ENCODE data around the gene AMPD3. TPM values are rescaled to one million over a fixed set of nuclear protein-coding genes. Genes with fewer than 3 reads are reported as not detected.

Gene AMPD3
- total RNA-seq, 4 donors from 2014 or later, result 3.8 to 7.5 (median 5.1) TPM

- intact Hi-C loops (cut with DNase I), result no loop called here
- Histone ChIP-seq H3K27ac (replicated peaks in 1 of 4) (no peak overlapping the region), H3K4me3 (no peak overlapping the region), H3K9me3 (no peaks in the 10 kb centered on the region), H3K27me3 (no peaks in the 10 kb centered on the region), H3K36me3 (peaks cover 12 to 87% (median 56%) of the 10 kb centered on the region in 4 donors), H3K4me1 (peaks cover 0 to 21% (median 4%) of the 10 kb centered on the region in 4 donors)
- 71% methylated on average over 6 of the region's 6 CpGs for WGBS
- no peak for TF ChIP-seq POLR2AphosphoS5 (IDR thresholded peaks at IDR 0.05)
- TF ChIP-seq, protein P1, sequence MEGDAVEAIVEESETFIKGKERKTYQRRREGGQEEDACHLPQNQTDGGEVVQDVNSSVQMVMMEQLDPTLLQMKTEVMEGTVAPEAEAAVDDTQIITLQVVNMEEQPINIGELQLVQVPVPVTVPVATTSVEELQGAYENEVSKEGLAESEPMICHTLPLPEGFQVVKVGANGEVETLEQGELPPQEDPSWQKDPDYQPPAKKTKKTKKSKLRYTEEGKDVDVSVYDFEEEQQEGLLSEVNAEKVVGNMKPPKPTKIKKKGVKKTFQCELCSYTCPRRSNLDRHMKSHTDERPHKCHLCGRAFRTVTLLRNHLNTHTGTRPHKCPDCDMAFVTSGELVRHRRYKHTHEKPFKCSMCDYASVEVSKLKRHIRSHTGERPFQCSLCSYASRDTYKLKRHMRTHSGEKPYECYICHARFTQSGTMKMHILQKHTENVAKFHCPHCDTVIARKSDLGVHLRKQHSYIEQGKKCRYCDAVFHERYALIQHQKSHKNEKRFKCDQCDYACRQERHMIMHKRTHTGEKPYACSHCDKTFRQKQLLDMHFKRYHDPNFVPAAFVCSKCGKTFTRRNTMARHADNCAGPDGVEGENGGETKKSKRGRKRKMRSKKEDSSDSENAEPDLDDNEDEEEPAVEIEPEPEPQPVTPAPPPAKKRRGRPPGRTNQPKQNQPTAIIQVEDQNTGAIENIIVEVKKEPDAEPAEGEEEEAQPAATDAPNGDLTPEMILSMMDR (IDR thresholded peaks at IDR 0.05), result no peak
- TF ChIP-seq EP300 (IDR thresholded peaks at IDR 0.05), result no peak
- no peak for TF ChIP-seq POLR2A (IDR thresholded peaks at IDR 0.05; ENCODE audit: low read depth)
- DNase-seq (ENCODE audit: extremely low spot score), result no peak
Observed at GRCh38 chr11:10526974-10527918, 72.2 kb downstream of the AMPD3 start.

GRCh38 chr11:10528121-10528520, 73.1 kb downstream of the AMPD3 start:
- Histone ChIP-seq H3K4me3 (no peak overlapping the region), H3K9me3 (no peaks in the 10 kb centered on the region), H3K36me3 (peaks cover 18 to 88% (median 57%) of the 10 kb centered on the region in 4 donors), H3K27me3 (no peaks in the 10 kb centered on the region), H3K27ac (replicated peaks in 1 of 4) (no peak overlapping the region), H3K4me1 (peaks cover 0 to 12% (median under 1%) of the 10 kb centered on the region in 4 donors)
- intact Hi-C loops (cut with DNase I), result no loop called here
- no peak for TF ChIP-seq POLR2A (IDR thresholded peaks at IDR 0.05; ENCODE audit: low read depth)
- TF ChIP-seq, protein P1 (IDR thresholded peaks at IDR 0.05), result no peak
- no peak for TF ChIP-seq EP300 (IDR thresholded peaks at IDR 0.05)
- no peak for TF ChIP-seq POLR2AphosphoS5 (IDR thresholded peaks at IDR 0.05)
- DNase-seq (ENCODE audit: extremely low spot score), result no peak

- H3K27me3 ChIP-seq, result no peaks in the 10 kb centered on the region
- H3K27ac ChIP-seq (replicated peaks in 1 of 4), result no peak overlapping the region
- intact Hi-C loops (cut with DNase I), result no loop called here
- H3K36me3 ChIP-seq, result peaks cover 17 to 84% (median 57%) of the 10 kb centered on the region in 4 donors
- WGBS, result 91% methylated on average over 2 of the region's 2 CpGs
- no peak for DNase-seq (ENCODE audit: extremely low spot score)
- no peaks in the 10 kb centered on the region for H3K9me3 ChIP-seq
- no peak overlapping the region for H3K4me3 ChIP-seq
- no peak for TF ChIP-seq EP300 (IDR thresholded peaks at IDR 0.05)
- TF ChIP-seq, protein P1 (IDR thresholded peaks at IDR 0.05), result no peak
- no peak for TF ChIP-seq POLR2AphosphoS5 (IDR thresholded peaks at IDR 0.05)
- TF ChIP-seq POLR2A (IDR thresholded peaks at IDR 0.05; ENCODE audit: low read depth), result no peak
- H3K4me1 ChIP-seq, result peaks cover 0 to 9% (median 0%) of the 10 kb centered on the region in 4 donors
Observed at GRCh38 chr11:10529279-10529678, 74.2 kb downstream of the AMPD3 start.

GRCh38 chr11:10532526-10532925, 77.5 kb downstream of the AMPD3 start:
- no peak for TF ChIP-seq EP300 (IDR thresholded peaks at IDR 0.05)
- TF ChIP-seq POLR2A (IDR thresholded peaks at IDR 0.05; ENCODE audit: low read depth), result no peak
- no peak for TF ChIP-seq POLR2AphosphoS5 (IDR thresholded peaks at IDR 0.05)
- TF ChIP-seq, protein P1 (IDR thresholded peaks at IDR 0.05), result no peak
- 71% methylated on average over 2 of the region's 2 CpGs for WGBS
- H3K36me3 ChIP-seq, result peaks cover 11 to 56% (median 39%) of the 10 kb centered on the region in 4 donors
- DNase-seq (ENCODE audit: extremely low spot score), result no peak
- intact Hi-C loops (cut with DNase I), result no loop called here
- H3K27me3 ChIP-seq, result no peaks in the 10 kb centered on the region
- no peak overlapping the region for H3K4me3 ChIP-seq
- no peaks in the 10 kb centered on the region for H3K9me3 ChIP-seq
- H3K27ac ChIP-seq (replicated peaks in 1 of 4), result no peak overlapping the region
- peaks cover 0 to 3% (median 0%) of the 10 kb centered on the region in 4 donors for H3K4me1 ChIP-seq
